Lung (tissue), 12 donors: ENCODE measurements around the gene RAB42. TPM values are rescaled to one million over a fixed set of nuclear protein-coding genes. Genes with fewer than 3 reads are reported as not detected.

Experiments used
- ATAC-seq: fragments of 200-7000 bp; cut with Tn5 transposase; one replicate; pipeline ENCODE4 v1.9.1; 2020; ENCODE audit warnings: moderate number of reproducible peaks; ENCODE audit not compliant: insufficient read depth, low FRiP score
- DNase-seq, 3 donors: peaks; one replicate each; pipeline ENCODE4 v3.0.0-alpha.2; 2013 to 2017
- H3K27ac ChIP-seq, 2 donors: one replicate each; pipeline ENCODE4 v1.5.1; 2013; ENCODE audit warnings: mild to moderate bottlenecking in 2 of 2, moderate library complexity in 2 of 2, control low read depth in 1 of 2, inconsistent platforms in 1 of 2, low read depth in 1 of 2, low read length in 1 of 2
- H3K27me3 ChIP-seq, 3 donors: one replicate each; pipeline ENCODE4 v1.5.1; 2013; ENCODE audit warnings: low read length in 2 of 3; ENCODE audit not compliant: control insufficient read depth in 3 of 3, insufficient read depth in 3 of 3
- H3K36me3 ChIP-seq, 4 donors: one replicate each; pipeline ENCODE4 v1.5.1; 2013; ENCODE audit warnings: low read length in 4 of 4, mild to moderate bottlenecking in 1 of 4, moderate library complexity in 1 of 4; ENCODE audit not compliant: control insufficient read depth in 4 of 4, insufficient read depth in 4 of 4
- H3K4me1 ChIP-seq, 5 donors: one replicate each; pipeline ENCODE4 v1.5.1; 2013; ENCODE audit warnings: low read length in 5 of 5, mild to moderate bottlenecking in 2 of 5, moderate library complexity in 1 of 5; ENCODE audit not compliant: control insufficient read depth in 5 of 5, insufficient read depth in 5 of 5
- H3K4me3 ChIP-seq: one replicate; pipeline ENCODE4 v1.5.1; 2013; ENCODE audit warnings: mild to moderate bottlenecking, control low read depth, moderate library complexity
- H3K9ac ChIP-seq, 2 donors: one replicate each; pipeline ENCODE4 v1.5.1; 2013; ENCODE audit warnings: low read length in 2 of 2, control low read depth in 1 of 2; ENCODE audit not compliant: insufficient read depth in 1 of 2
- H3K9me3 ChIP-seq, 4 donors: one replicate each; pipeline ENCODE4 v1.5.1; 2013; ENCODE audit warnings: low read length in 3 of 4, mild to moderate bottlenecking in 1 of 4, moderate library complexity in 1 of 4; ENCODE audit not compliant: control insufficient read depth in 4 of 4, insufficient read depth in 3 of 4
- CTCF ChIP-seq: IDR thresholded peaks from 2 replicates; pipeline ENCODE4 v1.5.1; 2012; ENCODE audit warnings: mild to moderate bottlenecking; ENCODE audit errors: control extremely low read depth, extremely low read depth
- WGBS, 2 donors: extraction: QIAGEN DNeasy Blood & Tissue Kit; methylation state at CpG; one replicate each; pipeline ENCODE4 v1.1.7; 2013; 5-methylcytosine and 5-hydroxymethylcytosine counted together
- polyA plus RNA-seq, 2 donors: library from polyadenylated mRNA; stranded (reverse); fragments of 200-250 nt; gene quantifications; one replicate each; pipeline ENCODE4 v1.2.1, GENCODE V29; 2013
- total RNA-seq, 2 donors: library from RNA; depleted of rRNA in 1 of 2; stranded (reverse); fragments of >200 nt in 1 of 2; gene quantifications; one replicate each; pipeline ENCODE4 v1.2.1, GENCODE V29; 2014 to 2021
- donor health status: control.
- donor health status: control.
- donor health status: Bipolar disorder and iron deficiency.
- donor health status: healthy.
- donor health status: DM: yes; HTN: yes; CAD: no.

The RAB42 gene
- total and polyA plus RNA-seq, 4 donors, result 3.1 to 11.7 (median 7.2) TPM

- Histone ChIP-seq H3K9me3 (no peaks in the 10 kb centered on the region), H3K27ac (no peak overlapping the region), H3K27me3 (no peaks in the 10 kb centered on the region), H3K36me3 (peaks cover 12 to 21% (median 18%) of the 10 kb centered on the region in 4 donors), H3K9ac (no peak overlapping the region), H3K4me1 (no peaks in the 10 kb centered on the region), H3K4me3 (no peak overlapping the region)
- no peak for DNase-seq
- TF ChIP-seq CTCF, result no peak
- ATAC-seq, result no peak
- 71 to 92% methylated on average over 3 of the region's 3 CpGs for WGBS, 2 donors
These were observed 9.6 kb downstream of the RAB42 start for GRCh38 chr1:28601696-28602095.

- Histone ChIP-seq H3K4me3 (no peak overlapping the region), H3K4me1 (no peaks in the 10 kb centered on the region), H3K9ac (no peak overlapping the region), H3K27me3 (no peaks in the 10 kb centered on the region), H3K36me3 (peaks cover 12 to 29% (median 22%) of the 10 kb centered on the region in 4 donors), H3K9me3 (no peaks in the 10 kb centered on the region), H3K27ac (no peak overlapping the region)
- peak; percentile 67 to 89 (median 88) for DNase-seq
- peak; percentile 24 for TF ChIP-seq CTCF
- no peak for ATAC-seq
- WGBS, 2 donors, result 73 to 83% methylated on average over 15 of the region's 15 CpGs
These were observed 10.7 kb downstream of the RAB42 start for GRCh38 chr1:28602536-28603439.

GRCh38 chr1:28604411-28604810 lies 12.3 kb downstream of the RAB42 start:
- Histone ChIP-seq H3K27ac (no peak overlapping the region), H3K27me3 (no peaks in the 10 kb centered on the region), H3K4me3 (no peak overlapping the region), H3K9me3 (no peaks in the 10 kb centered on the region), H3K4me1 (no peaks in the 10 kb centered on the region), H3K36me3 (peaks cover 12 to 31% (median 22%) of the 10 kb centered on the region in 4 donors), H3K9ac (no peak overlapping the region)
- 76 to 86% methylated on average over 5 of the region's 5 CpGs for WGBS, 2 donors
- no peak for TF ChIP-seq CTCF
- no peak for DNase-seq
- no peak for ATAC-seq
